Stimulated activated CD4-positive, alpha-beta T cell treated with anti-CD3 and anti-CD28 coated beads, Interleukin-15, amount 100 ng/mL, for 1 hour (primary cell): ENCODE data around the gene FAM177B.

ENCODE experiments used
- DNase-seq, 2 donors: peaks; one replicate each; pipeline ENCODE4 v3.0.0-alpha.2; 2020; ENCODE audit warnings: low read depth in 1 of 2, low spot score in 1 of 2

Gene FAM177B

DNA sequence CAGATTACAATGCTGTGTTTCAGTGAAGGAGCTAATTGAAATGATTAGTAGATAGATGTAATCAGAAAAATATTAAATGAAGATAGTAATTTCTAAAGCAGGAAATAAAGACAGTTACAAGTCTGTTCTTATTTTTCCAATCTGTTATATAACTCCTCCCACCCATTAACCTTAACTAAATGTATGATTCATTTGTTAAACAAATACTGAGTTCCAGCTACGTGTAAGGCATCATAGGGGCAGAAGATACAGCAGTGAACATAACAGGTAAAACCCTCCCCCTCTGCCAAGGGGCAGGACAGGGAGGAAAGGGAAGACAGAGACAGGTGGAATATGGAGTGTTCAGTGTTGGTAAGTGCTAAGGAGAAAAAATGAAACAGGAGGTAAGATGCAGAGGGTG lies at the start of gene FAM177B:
Gene FAM177B, plus strand, starts transcription at position 231 of the 400 bp plus-strand sequence. CDS start 9,344 bp downstream, outside the sequence.
- DNase-seq = no peak

- DNase-seq = no peak
Observed at GRCh38 chr1:222691016-222691415, 46.0 kb upstream of the FAM177B start.

DNA sequence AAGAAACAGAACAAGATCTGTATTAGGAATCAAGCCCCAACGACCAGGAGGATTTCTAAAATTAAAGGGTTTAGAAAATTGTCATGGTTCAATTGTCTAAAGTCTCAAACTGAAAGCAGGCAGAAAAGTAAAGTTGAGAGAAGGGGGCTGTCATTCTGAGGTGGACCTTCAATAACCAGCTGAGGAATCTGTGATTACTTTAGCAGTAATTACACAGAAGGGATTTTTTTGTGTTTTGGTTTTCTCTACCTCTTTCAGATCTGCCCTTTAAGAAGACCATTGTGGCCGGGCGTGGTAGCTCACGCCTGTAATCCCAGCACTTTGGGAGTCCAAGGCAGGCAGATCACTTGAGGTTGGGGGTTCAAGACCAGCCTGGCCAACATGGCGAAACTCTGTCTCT lies 42.1 kb upstream of the FAM177B start:
- DNase-seq = no peak

- no peak for DNase-seq
Observed at GRCh38 chr1:222696741-222697140, 40.3 kb upstream of the FAM177B start.

- no peak for DNase-seq
Observed at GRCh38 chr1:222697203-222697602, 39.8 kb upstream of the FAM177B start.

GRCh38 chr1:222697826-222698225 lies 39.2 kb upstream of the FAM177B start:
- no peak for DNase-seq

GRCh38 chr1:222702210-222702609 lies 34.8 kb upstream of the FAM177B start:
- no peak for DNase-seq

- no peak for DNase-seq
Observed at GRCh38 chr1:222704260-222704659, 32.7 kb upstream of the FAM177B start.

DNA sequence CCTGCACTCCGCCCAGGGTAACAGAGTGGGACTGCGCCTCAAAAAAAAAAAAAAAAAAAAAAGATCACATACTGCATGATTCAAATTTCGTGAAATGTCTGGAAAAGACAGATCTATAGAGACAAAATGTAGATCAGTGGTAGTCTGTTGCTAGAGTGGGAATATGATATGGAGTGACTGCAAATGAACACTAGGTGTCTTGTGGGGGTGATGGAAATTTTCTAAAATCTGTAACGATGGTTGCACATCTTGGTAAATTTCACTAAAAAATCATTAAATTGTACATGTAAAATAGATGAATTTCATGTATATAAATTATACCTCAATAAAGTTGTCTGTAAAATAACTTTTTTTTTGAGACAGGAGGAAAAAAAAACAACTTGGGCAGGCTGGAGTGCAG lies 30.2 kb upstream of the FAM177B start:
- DNase-seq = no peak

DNA sequence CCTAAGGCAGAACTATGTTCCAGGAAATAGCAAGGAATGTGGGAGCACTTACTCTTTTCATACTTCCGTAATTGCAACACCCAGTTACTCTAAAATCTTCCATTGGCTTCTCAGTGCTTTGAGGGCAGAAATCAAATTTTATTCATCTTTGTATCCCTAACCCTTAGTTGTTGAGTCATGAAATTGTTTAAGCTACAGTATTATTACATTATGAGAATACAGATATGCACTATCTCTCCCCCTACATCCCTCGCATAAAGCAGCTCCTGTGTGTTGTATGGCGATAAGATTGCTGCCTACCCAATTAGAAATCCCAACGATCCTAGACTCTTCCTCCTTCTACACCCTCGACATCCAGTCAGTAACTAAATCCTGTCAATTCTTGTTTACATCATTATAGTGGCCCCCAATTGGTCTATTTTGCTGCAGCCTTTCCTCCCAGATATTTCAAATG lies 27.3 kb upstream of the FAM177B start:
- DNase-seq = no peak

- DNase-seq = peak; percentile 23 to 29
Observed at GRCh38 chr1:222711319-222712252, 25.4 kb upstream of the FAM177B start.

DNA sequence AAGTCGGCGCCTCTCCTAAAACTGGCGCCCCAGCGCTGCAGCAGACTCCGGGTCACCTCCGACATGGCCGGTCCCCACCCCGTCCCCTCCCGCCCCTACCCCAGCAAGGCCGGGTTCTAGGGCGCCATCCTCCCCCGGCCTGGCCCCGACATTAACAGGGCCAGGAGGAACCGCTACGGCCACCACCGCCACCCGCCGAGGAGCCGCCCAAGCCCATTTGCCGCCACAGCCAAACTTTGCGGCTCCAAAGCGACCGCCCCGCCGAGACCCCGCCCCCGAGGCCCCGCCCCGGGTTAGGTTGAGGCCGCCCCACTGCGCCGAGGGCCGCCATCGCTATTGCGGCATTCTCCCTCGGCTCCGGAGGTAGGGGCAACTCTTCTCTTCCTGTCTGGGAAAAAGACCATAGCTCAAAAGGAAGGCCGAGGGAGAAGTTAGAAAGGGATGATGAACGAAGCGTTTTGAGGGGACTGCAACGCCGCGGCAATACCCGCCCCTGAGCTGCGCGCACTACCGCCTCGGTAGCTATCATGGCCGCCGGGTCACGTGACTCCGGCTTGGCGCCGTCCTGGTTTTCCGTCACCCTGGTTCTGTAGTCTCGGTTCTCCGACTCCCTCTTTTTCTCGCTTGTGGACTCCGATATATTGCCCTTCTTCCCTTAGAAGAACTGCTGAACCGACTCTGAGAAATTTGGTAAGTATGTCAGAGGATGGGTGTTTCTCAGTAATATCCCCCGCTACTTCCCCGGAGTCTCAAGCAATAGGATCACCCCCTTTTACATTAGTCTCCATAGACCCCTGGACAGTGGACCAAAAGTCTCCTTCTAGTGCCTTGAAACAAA lies 24.5 kb upstream of the FAM177B start, which contains the start of the genes AIDA and BROX:
Gene AIDA, minus strand, starts transcription at position 239 of the 838 bp plus-strand sequence. Its CDS starts 174 bp downstream, at position 65.
Gene BROX, plus strand, starts transcription at position 312 of the 838 bp plus-strand sequence. CDS start 3,136 bp downstream, outside the sequence.
- peak; percentile 92 to 98 for DNase-seq

GRCh38 chr1:222713091-222713961 lies 23.7 kb upstream of the FAM177B start:
- DNase-seq = peak; percentile 77

- DNase-seq = no peak
Observed at GRCh38 chr1:222716393-222716792, 20.6 kb upstream of the FAM177B start.

- DNase-seq = no peak
Observed at GRCh38 chr1:222728746-222729145, 8.3 kb upstream of the FAM177B start.

DNA sequence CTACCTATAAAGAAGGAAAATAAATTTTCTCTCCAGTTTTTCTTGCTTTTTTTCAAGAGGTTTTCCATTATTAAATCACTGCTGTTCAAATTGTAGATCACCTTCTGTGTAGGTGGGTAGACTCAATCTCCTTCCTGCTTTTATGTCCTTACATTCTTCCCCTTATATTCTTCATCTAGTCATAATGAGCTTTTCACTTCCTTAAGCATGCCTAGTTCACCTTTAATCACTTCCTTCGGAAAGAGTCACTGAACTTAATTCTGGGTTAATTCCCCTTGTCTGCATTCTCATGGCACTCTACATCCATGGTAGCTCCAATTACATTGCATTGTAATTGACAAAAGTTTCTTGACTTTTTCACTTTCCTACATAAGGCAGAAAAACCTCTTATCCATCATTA lies 6.1 kb upstream of the FAM177B start:
- no peak for DNase-seq

- no peak for DNase-seq
Observed at GRCh38 chr1:222732216-222733159, 4.5 kb upstream of the FAM177B start.

- DNase-seq = no peak
Observed at GRCh38 chr1:222734740-222735139, 2.3 kb upstream of the FAM177B start.

DNA sequence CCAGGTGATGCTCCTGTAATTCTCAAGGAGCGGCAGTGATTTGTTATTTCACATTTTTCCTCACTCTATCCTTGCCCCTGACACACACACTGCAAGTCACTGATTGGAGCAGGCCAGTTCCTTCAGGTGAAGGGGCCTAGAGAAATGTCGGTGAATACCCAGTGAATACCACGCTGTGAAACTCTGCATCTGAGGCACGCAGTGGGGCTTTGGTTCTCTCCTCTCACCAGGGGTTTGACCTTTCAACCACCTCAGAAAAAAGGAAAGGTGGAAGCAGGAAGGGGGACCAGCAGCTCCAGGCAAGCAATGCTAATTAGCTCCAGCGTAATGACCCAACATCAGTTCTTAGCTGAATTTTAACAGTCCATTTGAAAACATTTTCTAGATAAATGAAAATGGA lies 532 bp upstream of the FAM177B start:
- no peak for DNase-seq
